SK-N-MC (cell line): ENCODE measurements around the gene MS4A4E.

ENCODE experiments used
- DNase-seq: peaks from one replicate; pipeline ENCODE4 v3.0.0-alpha.2; 2011; ENCODE audit warnings: low read depth, low spot score
- H3K27ac ChIP-seq: fragments of 200-600 bp; sonication (generic); 2 replicates; pipeline ENCODE4 v1.5.1; 2016; ENCODE audit warnings: mixed run types
- H3K36me3 ChIP-seq: fragments of 200-600 bp; sonication (generic); 2 replicates; pipeline ENCODE4 v1.6.1; 2017; ENCODE audit warnings: antibody characterized with exemption, low read length, mixed read lengths; ENCODE audit not compliant: insufficient read depth
- H3K4me3 ChIP-seq: fragments of 200-600 bp; sonication (generic); 2 replicates; pipeline ENCODE4 v1.5.1; 2016
- H3K9ac ChIP-seq: fragments of 200-600 bp; sonication (generic); 2 replicates; pipeline ENCODE4 v1.8.0; 2017; ENCODE audit warnings: mixed run types, mixed read lengths; ENCODE audit not compliant: insufficient read length
- H3K9me3 ChIP-seq: fragments of 200-600 bp; sonication (generic); 2 replicates; pipeline ENCODE4 v1.6.1; 2017; ENCODE audit warnings: low read depth, mild to moderate bottlenecking, antibody characterized with exemption, low read length, moderate library complexity, mixed read lengths
- EZH2 ChIP-seq: fragments of 200-600 bp; sonication (generic); IDR thresholded peaks from one replicate; pipeline ENCODE4 v1.6.1; 2017; ENCODE audit warnings: antibody characterized with exemption
- FOXP2 ChIP-seq: optimal IDR thresholded peaks from 2 replicates; pipeline ENCODE3; 2011; ENCODE audit warnings: mild to moderate bottlenecking, moderate library complexity; ENCODE audit not compliant: insufficient read depth; ENCODE audit errors: extremely low read length, control extremely low read depth
- POLR2AphosphoS5 ChIP-seq: IDR thresholded peaks from 2 replicates; pipeline ENCODE4 v1.6.1; 2012; ENCODE audit warnings: mild to moderate bottlenecking, low read depth, low read length, borderline replicate concordance

The MS4A4E gene

DNA sequence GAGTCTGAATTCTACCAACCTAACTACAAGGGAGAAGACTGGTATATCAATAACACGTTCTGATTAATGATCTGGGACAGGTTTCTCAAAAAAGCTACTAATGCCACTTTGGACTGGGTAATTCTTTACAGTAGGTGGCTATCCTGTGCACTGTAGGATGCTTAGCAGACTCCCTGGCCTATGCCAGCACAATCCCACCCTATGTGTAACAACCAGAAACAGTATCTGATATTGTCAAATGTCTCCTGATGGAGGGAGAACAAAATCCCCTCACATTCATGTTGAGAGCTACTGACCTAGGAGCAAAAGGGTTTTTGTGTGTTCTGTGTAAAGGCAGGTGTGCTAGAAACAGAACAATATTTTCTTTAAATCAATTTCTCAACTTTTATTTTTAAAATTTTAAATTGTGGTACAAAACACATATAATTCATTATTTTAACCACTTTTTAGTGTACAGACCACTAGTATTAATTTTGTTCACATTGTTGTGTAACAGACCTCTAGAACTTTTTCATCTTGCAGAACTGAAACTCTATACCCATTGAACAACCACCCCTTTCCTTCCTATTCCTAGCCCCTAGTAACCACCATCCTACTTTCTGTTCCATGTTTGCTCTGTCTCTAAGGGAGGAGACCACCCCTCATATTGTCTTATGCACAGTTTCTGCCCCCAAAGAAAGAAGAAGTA, 58.0 kb downstream of the MS4A4E start:
- no peak overlapping the region for H3K4me3 ChIP-seq
- no peak overlapping the region for H3K9ac ChIP-seq
- no peak overlapping the region for H3K27ac ChIP-seq
- TF ChIP-seq EZH2 = no peak
- TF ChIP-seq FOXP2 = no peak
- TF ChIP-seq POLR2AphosphoS5 = no peak
- H3K9me3 ChIP-seq = no peaks in the 10 kb centered on the region
- no peaks in the 10 kb centered on the region for H3K36me3 ChIP-seq
- no peak for DNase-seq

GRCh38 chr11:60183591-60184205, 59.2 kb downstream of the MS4A4E start:
- no peak for TF ChIP-seq FOXP2
- TF ChIP-seq POLR2AphosphoS5 = no peak
- no peak for TF ChIP-seq EZH2
- DNase-seq = no peak

GRCh38 chr11:60182541-60183330, 60.2 kb downstream of the MS4A4E start, which contains the start of gene MS4A6A:
MS4A6A (minus strand) TSS chr11:60183083; CDS start chr11:60181727, 1,356 bp downstream.
- Histone ChIP-seq H3K9me3 (no peaks in the 10 kb centered on the region), H3K4me3 (no peak within 1 kb of the TSS), H3K27ac (no peak within 1 kb of the TSS), H3K9ac (no peak within 1 kb of the TSS), H3K36me3 (no peaks in the 10 kb centered on the region)
- no peak for DNase-seq
- TF ChIP-seq POLR2AphosphoS5 = no peak
- TF ChIP-seq FOXP2 = no peak
- TF ChIP-seq EZH2 = no peak

More at GRCh38 chr11:60183591-60184205, 59.2 kb downstream of the MS4A4E start:
- Histone ChIP-seq H3K9me3 (no peaks in the 10 kb centered on the region), H3K9ac (no peak overlapping the region), H3K4me3 (no peak overlapping the region), H3K27ac (no peak overlapping the region), H3K36me3 (no peaks in the 10 kb centered on the region)

GRCh38 chr11:60175860-60176275, 67.1 kb downstream of the MS4A4E start:
- H3K9me3 ChIP-seq = no peaks in the 10 kb centered on the region

DNA sequence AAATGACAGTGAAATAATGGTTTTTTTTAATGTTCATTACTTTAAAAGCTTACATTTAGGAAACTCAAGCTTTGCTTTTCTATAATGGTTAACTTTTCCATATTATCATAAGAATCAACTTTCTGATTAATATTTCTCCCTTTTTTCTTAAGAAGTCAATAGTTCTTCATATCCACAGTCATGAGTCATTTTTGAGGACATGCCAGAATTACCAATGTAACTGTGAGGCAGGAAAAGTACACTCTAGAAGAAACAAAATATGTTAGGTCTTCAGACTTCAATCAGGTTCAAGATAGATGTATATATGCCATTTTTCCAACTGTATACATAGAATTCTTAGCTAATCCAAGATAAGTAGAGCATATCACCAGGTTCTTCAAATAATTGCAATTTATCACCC, 70.9 kb downstream of the MS4A4E start:
- Histone ChIP-seq H3K36me3 (no peaks in the 10 kb centered on the region), H3K27ac (no peak overlapping the region), H3K9ac (no peak overlapping the region), H3K4me3 (no peak overlapping the region), H3K9me3 (no peaks in the 10 kb centered on the region)
- TF ChIP-seq POLR2AphosphoS5 (no peak), FOXP2 (no peak), EZH2 (no peak)
- DNase-seq = no peak

More at GRCh38 chr11:60175860-60176275, 67.1 kb downstream of the MS4A4E start:
- no peaks in the 10 kb centered on the region for H3K36me3 ChIP-seq
- no peak overlapping the region for H3K4me3 ChIP-seq
- no peak overlapping the region for H3K9ac ChIP-seq
- TF ChIP-seq FOXP2 (no peak), POLR2AphosphoS5 (no peak)
- no peak overlapping the region for H3K27ac ChIP-seq
- no peak for DNase-seq

GRCh38 chr11:60170566-60170965, 72.4 kb downstream of the MS4A4E start:
- TF ChIP-seq EZH2 (no peak), POLR2AphosphoS5 (no peak)
- no peak for DNase-seq
- Histone ChIP-seq H3K36me3 (no peaks in the 10 kb centered on the region), H3K4me3 (no peak overlapping the region), H3K9ac (no peak overlapping the region), H3K9me3 (no peaks in the 10 kb centered on the region), H3K27ac (no peak overlapping the region)

DNA sequence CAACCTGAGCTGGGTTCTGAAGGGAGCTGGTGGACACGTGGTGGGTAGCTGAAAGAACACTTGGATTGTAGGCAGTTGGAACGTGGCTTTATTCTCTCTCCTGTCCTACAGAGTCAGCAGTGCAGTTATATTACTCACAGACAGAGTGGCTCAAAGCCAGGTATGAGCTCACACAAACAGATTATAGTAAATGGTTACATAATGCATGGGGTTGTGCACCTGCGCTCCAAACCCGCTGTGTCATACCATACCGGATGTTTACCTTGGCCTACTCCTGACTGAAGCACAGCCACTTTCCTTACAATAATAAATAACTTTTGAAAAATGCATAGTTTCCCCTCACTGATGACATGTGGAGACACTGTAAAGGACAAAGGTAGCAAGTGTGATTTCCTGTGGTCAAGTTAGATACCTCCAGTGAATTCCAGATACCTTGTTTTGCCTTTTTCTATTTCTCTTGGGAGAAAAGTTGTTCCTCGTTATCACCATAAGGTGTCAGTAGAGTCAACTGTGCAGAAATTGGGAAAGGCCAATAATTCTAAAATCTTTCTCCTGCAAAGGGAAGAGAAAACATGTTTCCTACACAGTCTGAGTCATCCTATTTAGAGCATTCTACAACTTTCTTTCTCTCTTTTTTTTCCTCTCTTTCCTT, 73.5 kb downstream of the MS4A4E start:
- H3K9me3 ChIP-seq = no peaks in the 10 kb centered on the region
- H3K27ac ChIP-seq = no peak overlapping the region
- no peak overlapping the region for H3K4me3 ChIP-seq
- no peak overlapping the region for H3K9ac ChIP-seq
- no peak for DNase-seq
- TF ChIP-seq FOXP2 (no peak), POLR2AphosphoS5 (no peak), EZH2 (no peak)
- H3K36me3 ChIP-seq = no peaks in the 10 kb centered on the region

GRCh38 chr11:60168306-60168705, 74.6 kb downstream of the MS4A4E start:
- H3K9ac ChIP-seq = no peak overlapping the region
- no peak for TF ChIP-seq FOXP2
- TF ChIP-seq EZH2 = no peak
- no peak for TF ChIP-seq POLR2AphosphoS5
- DNase-seq = no peak
- H3K9me3 ChIP-seq = no peaks in the 10 kb centered on the region
- no peak overlapping the region for H3K4me3 ChIP-seq
- H3K27ac ChIP-seq = no peak overlapping the region
- no peaks in the 10 kb centered on the region for H3K36me3 ChIP-seq
